BE2C (cell line): ENCODE results near the gene ZFPL1.
A peak's percentile ranks its signal among the peaks of the same experiment; 100 is the strongest.

Experiments used
- DNase-seq: peaks from one replicate; pipeline ENCODE4 v3.0.0-alpha.2; 2020
- H3K27me3 ChIP-seq: fragments of 250-450 bp; sonication (Bioruptor Pico); 2 replicates; pipeline ENCODE4 v1.5.1; 2020; ENCODE audit warnings: mild to moderate bottlenecking
- H3K36me3 ChIP-seq: fragments of 250-450 bp; sonication (Bioruptor Pico); 2 replicates; pipeline ENCODE4 v1.5.1; 2020; ENCODE audit warnings: mild to moderate bottlenecking
- H3K4me1 ChIP-seq: fragments of 250-450 bp; sonication (Bioruptor Pico); 2 replicates; pipeline ENCODE4 v1.5.1; 2020
- H3K4me3 ChIP-seq: 2 replicates; pipeline ENCODE4 v1.5.1; 2011; ENCODE audit warnings: low read depth, low read length
- H3K9me3 ChIP-seq: fragments of 250-450 bp; sonication (Bioruptor Pico); 2 replicates; pipeline ENCODE4 v1.5.1; 2020
- TF ChIP-seq, protein P1 (sequence below): IDR thresholded peaks from 2 replicates; pipeline ENCODE4 v1.5.1; 2012; ENCODE audit warnings: mild to moderate bottlenecking, low read depth, low read length

Gene ZFPL1

DNA sequence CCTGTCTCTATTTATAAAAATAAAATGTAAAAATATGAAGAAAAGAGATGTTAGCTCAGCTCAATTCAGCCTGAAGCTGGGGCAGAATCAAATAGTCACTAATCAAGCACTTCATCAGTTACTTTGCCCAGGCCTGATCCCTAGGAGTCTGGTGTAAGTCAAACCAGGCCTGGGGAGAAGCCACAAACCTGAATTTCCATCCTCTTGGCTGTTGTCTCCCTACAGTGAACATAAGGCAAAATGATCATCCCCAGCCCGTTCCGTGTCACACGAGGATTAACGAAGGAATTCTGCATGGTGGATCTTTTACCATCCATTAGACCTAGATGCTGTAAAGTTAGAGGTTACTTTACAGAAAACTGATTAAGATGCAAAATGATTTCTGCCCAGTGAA is 19.2 kb upstream of the ZFPL1 start:
- H3K36me3 ChIP-seq = no peaks in the 10 kb centered on the region
- no peaks in the 10 kb centered on the region for H3K9me3 ChIP-seq
- H3K4me3 ChIP-seq = no peak overlapping the region
- TF ChIP-seq, protein P1, sequence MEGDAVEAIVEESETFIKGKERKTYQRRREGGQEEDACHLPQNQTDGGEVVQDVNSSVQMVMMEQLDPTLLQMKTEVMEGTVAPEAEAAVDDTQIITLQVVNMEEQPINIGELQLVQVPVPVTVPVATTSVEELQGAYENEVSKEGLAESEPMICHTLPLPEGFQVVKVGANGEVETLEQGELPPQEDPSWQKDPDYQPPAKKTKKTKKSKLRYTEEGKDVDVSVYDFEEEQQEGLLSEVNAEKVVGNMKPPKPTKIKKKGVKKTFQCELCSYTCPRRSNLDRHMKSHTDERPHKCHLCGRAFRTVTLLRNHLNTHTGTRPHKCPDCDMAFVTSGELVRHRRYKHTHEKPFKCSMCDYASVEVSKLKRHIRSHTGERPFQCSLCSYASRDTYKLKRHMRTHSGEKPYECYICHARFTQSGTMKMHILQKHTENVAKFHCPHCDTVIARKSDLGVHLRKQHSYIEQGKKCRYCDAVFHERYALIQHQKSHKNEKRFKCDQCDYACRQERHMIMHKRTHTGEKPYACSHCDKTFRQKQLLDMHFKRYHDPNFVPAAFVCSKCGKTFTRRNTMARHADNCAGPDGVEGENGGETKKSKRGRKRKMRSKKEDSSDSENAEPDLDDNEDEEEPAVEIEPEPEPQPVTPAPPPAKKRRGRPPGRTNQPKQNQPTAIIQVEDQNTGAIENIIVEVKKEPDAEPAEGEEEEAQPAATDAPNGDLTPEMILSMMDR = no peak
- no peaks in the 10 kb centered on the region for H3K4me1 ChIP-seq
- no peaks in the 10 kb centered on the region for H3K27me3 ChIP-seq
- peak; percentile 25 for DNase-seq

- Histone ChIP-seq H3K9me3 (no peaks in the 10 kb centered on the region), H3K27me3 (no peaks in the 10 kb centered on the region), H3K4me1 (no peaks in the 10 kb centered on the region), H3K36me3 (no peaks in the 10 kb centered on the region), H3K4me3 (no peak overlapping the region)
- no peak for DNase-seq
- TF ChIP-seq, protein P1 = no peak
Observed at GRCh38 chr11:65065851-65066250, 18.2 kb upstream of the ZFPL1 start.

- DNase-seq = no peak
- H3K9me3 ChIP-seq = no peaks in the 10 kb centered on the region
- no peaks in the 10 kb centered on the region for H3K36me3 ChIP-seq
- H3K27me3 ChIP-seq = no peaks in the 10 kb centered on the region
- no peaks in the 10 kb centered on the region for H3K4me1 ChIP-seq
- H3K4me3 ChIP-seq = no peak overlapping the region
- TF ChIP-seq, protein P1 = no peak
Observed at GRCh38 chr11:65066315-65066714, 17.7 kb upstream of the ZFPL1 start.

DNA sequence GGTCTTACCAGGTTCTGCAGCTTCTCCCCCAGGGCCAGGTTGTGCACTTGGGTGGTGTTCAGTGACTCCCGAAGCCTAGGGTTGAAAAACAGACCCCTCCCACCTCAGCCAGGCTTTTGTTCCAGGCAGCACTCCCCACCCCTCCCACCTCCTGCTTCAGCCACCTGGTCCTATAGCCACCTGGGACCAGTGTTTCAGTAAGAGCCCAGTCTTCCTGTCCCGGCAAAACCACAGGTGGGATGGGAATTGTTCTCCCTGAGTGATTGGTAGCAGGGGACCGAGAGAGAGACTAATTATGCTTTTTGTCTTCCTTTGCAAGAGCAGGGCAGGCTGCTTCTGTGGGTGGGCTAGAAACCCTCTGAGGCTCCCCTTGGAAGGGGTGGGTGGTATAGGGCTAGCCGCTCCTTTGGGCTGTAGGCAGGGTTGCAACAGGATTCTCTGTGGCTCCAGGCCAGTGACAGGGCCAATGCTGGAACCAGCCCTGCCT is 17.2 kb upstream of the ZFPL1 start:
- no peak for DNase-seq
- TF ChIP-seq, protein P1 = no peak
- H3K4me3 ChIP-seq = no peak overlapping the region
- no peaks in the 10 kb centered on the region for H3K27me3 ChIP-seq
- no peaks in the 10 kb centered on the region for H3K36me3 ChIP-seq
- H3K4me1 ChIP-seq = no peaks in the 10 kb centered on the region
- no peaks in the 10 kb centered on the region for H3K9me3 ChIP-seq

DNA sequence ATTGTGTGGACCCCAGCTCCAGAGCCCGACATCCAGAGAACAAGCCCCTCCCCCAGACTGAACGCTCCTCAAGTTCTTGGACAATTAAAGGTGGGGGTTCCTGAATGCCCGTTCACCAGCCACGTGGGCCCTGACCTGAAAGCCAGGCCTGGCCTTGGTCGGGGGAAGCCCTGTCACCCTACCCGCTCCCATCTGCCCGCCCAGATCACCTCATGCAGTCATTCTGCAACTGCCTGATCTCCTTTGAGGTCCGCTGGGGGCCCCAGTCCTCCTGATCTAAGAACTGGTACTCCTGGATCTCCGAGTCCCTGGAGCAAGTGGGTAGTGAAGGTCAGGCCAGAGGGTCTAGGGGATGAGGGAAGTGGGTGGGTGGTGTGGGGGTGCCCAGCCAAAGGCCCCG is 16.6 kb upstream of the ZFPL1 start:
- H3K9me3 ChIP-seq = no peaks in the 10 kb centered on the region
- no peak overlapping the region for H3K4me3 ChIP-seq
- no peaks in the 10 kb centered on the region for H3K27me3 ChIP-seq
- no peaks in the 10 kb centered on the region for H3K36me3 ChIP-seq
- DNase-seq = no peak
- H3K4me1 ChIP-seq = no peaks in the 10 kb centered on the region
- TF ChIP-seq, protein P1 = no peak

- TF ChIP-seq, protein P1 = no peak
- Histone ChIP-seq H3K36me3 (no peaks in the 10 kb centered on the region), H3K9me3 (no peaks in the 10 kb centered on the region), H3K27me3 (no peaks in the 10 kb centered on the region), H3K4me3 (no peak overlapping the region), H3K4me1 (no peaks in the 10 kb centered on the region)
- no peak for DNase-seq
Observed at GRCh38 chr11:65069217-65069616, 14.8 kb upstream of the ZFPL1 start.
